ENCODE data around the gene USP47.

- no peak for TF ChIP-seq FOXM1 (IDR thresholded peaks at IDR 0.05; ENCODE audit: borderline replicate concordance)
- no peak for TF ChIP-seq BHLHE40 (IDR thresholded peaks at IDR 0.05; ENCODE audit: borderline replicate concordance)
- TF ChIP-seq TARDBP (IDR thresholded peaks at IDR 0.05) = no peak
- TF ChIP-seq SP1 (IDR thresholded peaks at IDR 0.05) = no peak
- no peak for TF ChIP-seq ELF4 (IDR thresholded peaks at IDR 0.05)
- TF ChIP-seq ZNF384 (IDR thresholded peaks at IDR 0.05) = no peak
- TF ChIP-seq FOXA1 (IDR thresholded peaks at IDR 0.05) = no peak
- no peak for TF ChIP-seq LEF1 (IDR thresholded peaks at IDR 0.05; ENCODE audit: borderline replicate concordance)
- TF ChIP-seq FOXK2 (IDR thresholded peaks at IDR 0.05) = no peak
- TF ChIP-seq L3MBTL2 (conservative IDR thresholded peaks at IDR 0.05) = no peak
- no peak for TF ChIP-seq NFRKB (IDR thresholded peaks at IDR 0.05)
- no peak for TF ChIP-seq ARNT (IDR thresholded peaks at IDR 0.05)
- no peak for TF ChIP-seq HDGF (IDR thresholded peaks at IDR 0.05; ENCODE audit: borderline replicate concordance)
Measured at GRCh38 chr11:11807811-11808782, 33.7 kb upstream of the USP47 start.
